ENCODE results near the gene ABCA1. TPM values are rescaled to one million over a fixed set of nuclear protein-coding genes. Genes with fewer than 3 reads are reported as not detected.

The ABCA1 gene
- total RNA-seq, 2 donors from 2014 or later = 7.9 to 19.2 TPM

GRCh38 chr9:104853159-104853558 is 74.8 kb downstream of the ABCA1 start:
- Histone ChIP-seq H3K4me1 (no peaks in the 10 kb centered on the region), H3K9me3 (no peaks in the 10 kb centered on the region), H3K27ac (no peak overlapping the region), H3K36me3 (peaks cover 26% of the 10 kb centered on the region), H3K27me3 (no peaks in the 10 kb centered on the region), H3K4me3 (no peak overlapping the region)
- TF ChIP-seq CTCF (IDR thresholded peaks at IDR 0.05) = no peak
- DNase-seq (ENCODE audit: low spot score) = no peak

- no peaks in the 10 kb centered on the region for H3K27me3 ChIP-seq
- no peak for TF ChIP-seq CTCF (IDR thresholded peaks at IDR 0.05)
- H3K36me3 ChIP-seq = peaks cover 11% of the 10 kb centered on the region
- no peaks in the 10 kb centered on the region for H3K9me3 ChIP-seq
- no peak overlapping the region for H3K4me3 ChIP-seq
- H3K4me1 ChIP-seq = no peaks in the 10 kb centered on the region
- DNase-seq (ENCODE audit: low spot score) = no peak
- no peak overlapping the region for H3K27ac ChIP-seq
Measured at GRCh38 chr9:104851546-104851920, 76.4 kb downstream of the ABCA1 start.

GRCh38 chr9:104850786-104851545 is 77.0 kb downstream of the ABCA1 start:
- Histone ChIP-seq H3K4me1 (no peaks in the 10 kb centered on the region), H3K27ac (no peak overlapping the region), H3K27me3 (no peaks in the 10 kb centered on the region), H3K4me3 (no peak overlapping the region), H3K9me3 (no peaks in the 10 kb centered on the region), H3K36me3 (peaks cover 6% of the 10 kb centered on the region)
- no peak for TF ChIP-seq CTCF (IDR thresholded peaks at IDR 0.05)
- no peak for DNase-seq (ENCODE audit: low spot score)

GRCh38 chr9:104849023-104849422 is 78.9 kb downstream of the ABCA1 start:
- H3K36me3 ChIP-seq = peaks cover 20% of the 10 kb centered on the region
- no peaks in the 10 kb centered on the region for H3K9me3 ChIP-seq
- no peak overlapping the region for H3K4me3 ChIP-seq
- no peaks in the 10 kb centered on the region for H3K4me1 ChIP-seq
- no peak for TF ChIP-seq CTCF (IDR thresholded peaks at IDR 0.05)
- no peak overlapping the region for H3K27ac ChIP-seq
- no peaks in the 10 kb centered on the region for H3K27me3 ChIP-seq
- no peak for DNase-seq (ENCODE audit: low spot score)

- Histone ChIP-seq H3K36me3 (peaks cover 52% of the 10 kb centered on the region), H3K4me3 (no peak overlapping the region), H3K4me1 (no peaks in the 10 kb centered on the region), H3K27ac (no peak overlapping the region), H3K27me3 (no peaks in the 10 kb centered on the region), H3K9me3 (no peaks in the 10 kb centered on the region)
- DNase-seq (ENCODE audit: low spot score) = no peak
- no peak for TF ChIP-seq CTCF (IDR thresholded peaks at IDR 0.05)
Measured at GRCh38 chr9:104844710-104845109, 83.2 kb downstream of the ABCA1 start.
